HG02588 (cell line): ENCODE measurements around the gene SMARCC2.
"Not testable (repeated sequence)": the region's sequence is repeated elsewhere in the genome, so short reads cannot be mapped to it uniquely, and the experiment has no call there.

Experiments
- ATAC-seq: cut with Tn5 transposase; IDR thresholded peaks from one replicate; pipeline ENCODE4 v1.9.1; 2021; ENCODE audit warnings: mild to moderate bottlenecking, moderate library complexity; ENCODE audit not compliant: unreplicated experiment

The SMARCC2 gene

GRCh38 chr12:56212361-56212760, 23.1 kb upstream of the SMARCC2 start:
- no peak for ATAC-seq

DNA sequence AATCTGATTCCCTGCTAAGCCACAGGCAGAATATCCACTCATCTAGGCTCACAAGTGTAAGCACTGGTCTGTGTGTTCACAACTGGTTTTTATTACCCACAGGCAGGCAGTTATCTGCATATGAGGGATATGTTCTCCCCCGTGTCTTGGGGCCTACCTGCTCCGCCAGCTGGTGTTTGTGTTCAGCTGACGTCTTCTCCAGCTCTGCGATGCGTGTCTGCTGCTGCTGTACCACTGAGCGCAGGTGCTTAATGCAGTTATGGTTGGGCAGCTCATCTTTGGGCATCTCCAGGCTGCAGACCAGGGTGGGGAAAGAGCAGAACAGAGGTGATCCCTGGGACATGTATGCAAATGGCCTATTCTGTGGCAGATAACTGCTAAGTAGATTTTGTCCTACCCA, 18.7 kb upstream of the SMARCC2 start:
- ATAC-seq, result no peak

GRCh38 chr12:56206452-56207166, 17.3 kb upstream of the SMARCC2 start:
- ATAC-seq, result no peak

- no peak for ATAC-seq
These were observed 16.2 kb upstream of the SMARCC2 start for GRCh38 chr12:56205445-56205844.

DNA sequence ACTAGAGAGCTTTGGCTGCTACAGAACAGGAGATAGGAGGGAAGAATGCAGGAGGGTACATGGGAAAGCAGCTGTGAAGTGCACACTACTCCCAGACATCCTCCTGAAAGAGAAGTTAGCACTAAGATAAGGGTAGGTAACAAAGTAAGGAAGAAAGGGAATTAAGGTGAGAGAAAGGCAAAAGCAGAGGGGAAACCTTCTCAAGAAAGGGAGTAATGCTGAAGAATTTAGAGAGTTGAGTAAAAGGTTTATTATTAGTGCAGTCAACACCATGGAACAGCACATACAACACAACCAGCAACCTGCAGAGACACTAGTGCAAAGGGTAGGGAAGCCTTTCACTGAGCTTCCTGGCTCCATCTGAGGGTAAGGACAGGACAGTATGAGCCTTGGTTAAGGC, 15.0 kb upstream of the SMARCC2 start:
- no peak for ATAC-seq

DNA sequence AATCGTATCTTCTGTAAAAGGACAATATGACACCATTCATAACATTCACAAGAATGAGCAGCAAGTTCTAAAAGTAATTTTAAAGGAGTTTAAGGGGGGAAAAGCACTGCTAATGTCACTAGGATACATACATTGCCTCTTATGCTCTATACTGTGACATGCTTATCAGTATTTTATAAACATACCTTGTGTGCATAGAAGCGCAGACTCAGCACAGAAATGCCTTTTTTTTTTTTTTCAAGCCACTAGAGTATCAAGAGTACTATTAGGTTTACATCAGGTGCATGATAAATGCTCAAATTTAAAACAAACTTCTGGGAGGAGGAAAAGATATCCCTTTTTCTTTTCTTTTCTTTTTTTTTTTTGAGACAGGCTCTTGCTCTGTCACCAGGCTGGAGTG, 13.6 kb upstream of the SMARCC2 start:
- ATAC-seq, result no peak

DNA sequence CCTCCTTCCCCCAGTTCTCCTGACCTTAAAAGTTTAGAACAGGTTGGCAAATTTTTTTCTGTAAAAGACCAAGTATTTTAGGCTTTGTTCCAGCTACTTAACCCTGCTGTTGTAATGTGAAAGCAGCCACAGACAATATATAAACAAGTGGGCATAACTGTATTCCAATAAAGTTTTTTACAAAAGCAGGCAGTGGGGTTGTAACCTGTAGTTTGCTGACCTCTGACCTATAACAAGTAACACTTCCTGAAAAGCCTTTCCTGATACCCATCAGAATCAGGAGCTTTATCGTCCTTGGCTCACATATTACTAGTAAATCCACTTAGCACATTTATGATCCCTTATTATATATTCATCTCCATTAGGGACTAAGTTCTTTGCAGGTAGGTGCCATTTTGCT, 13.1 kb upstream of the SMARCC2 start:
- no peak for ATAC-seq

GRCh38 chr12:56198836-56199235, 9.6 kb upstream of the SMARCC2 start:
- no peak for ATAC-seq

GRCh38 chr12:56197921-56198635, 8.8 kb upstream of the SMARCC2 start:
- ATAC-seq, result no peak

- ATAC-seq, result not testable (repeated sequence)
These were observed 7.7 kb upstream of the SMARCC2 start for GRCh38 chr12:56196818-56197550.

- no peak for ATAC-seq
These were observed 3.8 kb upstream of the SMARCC2 start for GRCh38 chr12:56193025-56193578.

DNA sequence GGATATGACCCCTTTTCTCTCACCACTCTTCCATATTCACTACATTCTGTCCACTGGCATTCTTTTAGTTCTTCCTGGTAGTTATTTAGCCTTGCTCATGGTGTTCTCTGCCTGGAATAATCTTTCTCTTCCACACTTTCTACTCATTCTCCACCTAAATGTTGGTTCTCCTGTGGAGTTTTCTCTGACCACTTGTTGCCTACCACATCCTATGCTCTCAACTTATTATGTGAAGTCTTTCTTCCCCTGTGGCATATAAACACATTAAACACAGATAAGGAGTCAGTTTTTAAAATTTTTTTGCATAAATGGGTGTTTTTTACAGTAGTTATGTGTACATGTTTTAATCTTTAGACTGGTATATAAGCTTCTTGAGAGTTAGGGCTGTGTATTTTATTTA, 3.3 kb upstream of the SMARCC2 start:
- ATAC-seq, result no peak

- ATAC-seq, result no peak
These were observed 1.4 kb upstream of the SMARCC2 start for GRCh38 chr12:56190695-56191155.

GRCh38 chr12:56189918-56190694, 823 bp upstream of the SMARCC2 start:
- ATAC-seq, result peak; percentile 31

GRCh38 chr12:56188778-56189098, 545 bp downstream of the SMARCC2 start:
- no peak for ATAC-seq

GRCh38 chr12:56188131-56188777, 1.0 kb downstream of the SMARCC2 start:
- no peak for ATAC-seq

- ATAC-seq, result no peak
These were observed 2.3 kb downstream of the SMARCC2 start for GRCh38 chr12:56186957-56187356.

DNA sequence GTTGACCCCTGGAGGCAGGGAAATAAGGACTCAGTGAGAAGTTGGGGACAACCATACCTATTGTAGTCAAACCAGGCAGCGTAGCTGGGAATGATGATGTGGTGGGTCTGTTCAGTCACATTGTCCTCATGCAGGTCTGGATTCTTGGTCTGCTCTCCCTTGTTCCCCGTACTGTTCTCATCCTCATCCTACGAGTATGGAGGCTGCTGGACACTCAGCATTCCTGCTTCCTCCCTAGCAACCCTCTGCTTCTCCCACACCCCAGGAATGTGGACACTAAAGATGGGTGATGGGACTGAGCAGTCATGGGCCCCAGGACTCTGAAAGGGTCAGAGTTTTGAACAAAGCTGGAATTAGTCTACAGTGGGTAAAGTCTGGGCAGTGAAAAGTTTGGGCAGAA, 10.9 kb downstream of the SMARCC2 start:
- no peak for ATAC-seq

GRCh38 chr12:56172839-56173238, 16.4 kb downstream of the SMARCC2 start:
- ATAC-seq, result no peak

DNA sequence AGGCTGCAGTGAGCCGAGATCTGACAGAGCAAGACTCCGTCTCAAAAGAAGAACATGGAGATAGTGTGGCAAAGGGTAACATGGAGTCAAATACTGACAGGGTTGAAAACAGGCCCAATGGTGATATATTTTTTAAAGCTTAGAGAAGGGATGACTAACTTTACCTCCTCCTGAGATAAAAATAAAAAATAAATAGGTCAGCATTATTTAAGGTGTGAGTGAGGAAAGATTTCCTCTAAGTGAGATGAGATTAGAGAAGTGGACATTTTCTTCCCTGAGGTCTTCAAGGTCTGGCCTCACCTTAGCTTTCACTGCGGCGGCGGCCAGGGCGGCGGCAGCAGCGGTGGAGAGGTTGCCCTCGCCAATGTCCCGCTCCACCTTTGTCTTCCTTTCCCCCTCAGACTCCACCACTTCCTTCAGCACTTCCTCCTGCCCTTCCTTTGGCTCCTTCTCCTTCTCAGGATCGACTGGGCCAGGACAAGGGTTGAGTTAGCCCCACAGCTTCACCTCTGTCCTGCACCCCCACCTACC, 20.0 kb downstream of the SMARCC2 start:
- ATAC-seq, result no peak
